Activated CD4-positive, alpha-beta T cell treated with anti-CD3 and anti-CD28 coated beads, Interleukin-2, amount 50 U/mL, for 4 hours (primary cell): Measurements from ENCODE around the gene HACD3.
"Not testable (repeated sequence)": the region's sequence is repeated elsewhere in the genome, so short reads cannot be mapped to it uniquely, and the experiment has no call there.

ENCODE experiments used
- DNase-seq, 2 experiments: peaks; one replicate each; pipeline ENCODE4 v3.0.0-alpha.2; 2020

The HACD3 gene, protein sequence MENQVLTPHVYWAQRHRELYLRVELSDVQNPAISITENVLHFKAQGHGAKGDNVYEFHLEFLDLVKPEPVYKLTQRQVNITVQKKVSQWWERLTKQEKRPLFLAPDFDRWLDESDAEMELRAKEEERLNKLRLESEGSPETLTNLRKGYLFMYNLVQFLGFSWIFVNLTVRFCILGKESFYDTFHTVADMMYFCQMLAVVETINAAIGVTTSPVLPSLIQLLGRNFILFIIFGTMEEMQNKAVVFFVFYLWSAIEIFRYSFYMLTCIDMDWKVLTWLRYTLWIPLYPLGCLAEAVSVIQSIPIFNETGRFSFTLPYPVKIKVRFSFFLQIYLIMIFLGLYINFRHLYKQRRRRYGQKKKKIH

DNA sequence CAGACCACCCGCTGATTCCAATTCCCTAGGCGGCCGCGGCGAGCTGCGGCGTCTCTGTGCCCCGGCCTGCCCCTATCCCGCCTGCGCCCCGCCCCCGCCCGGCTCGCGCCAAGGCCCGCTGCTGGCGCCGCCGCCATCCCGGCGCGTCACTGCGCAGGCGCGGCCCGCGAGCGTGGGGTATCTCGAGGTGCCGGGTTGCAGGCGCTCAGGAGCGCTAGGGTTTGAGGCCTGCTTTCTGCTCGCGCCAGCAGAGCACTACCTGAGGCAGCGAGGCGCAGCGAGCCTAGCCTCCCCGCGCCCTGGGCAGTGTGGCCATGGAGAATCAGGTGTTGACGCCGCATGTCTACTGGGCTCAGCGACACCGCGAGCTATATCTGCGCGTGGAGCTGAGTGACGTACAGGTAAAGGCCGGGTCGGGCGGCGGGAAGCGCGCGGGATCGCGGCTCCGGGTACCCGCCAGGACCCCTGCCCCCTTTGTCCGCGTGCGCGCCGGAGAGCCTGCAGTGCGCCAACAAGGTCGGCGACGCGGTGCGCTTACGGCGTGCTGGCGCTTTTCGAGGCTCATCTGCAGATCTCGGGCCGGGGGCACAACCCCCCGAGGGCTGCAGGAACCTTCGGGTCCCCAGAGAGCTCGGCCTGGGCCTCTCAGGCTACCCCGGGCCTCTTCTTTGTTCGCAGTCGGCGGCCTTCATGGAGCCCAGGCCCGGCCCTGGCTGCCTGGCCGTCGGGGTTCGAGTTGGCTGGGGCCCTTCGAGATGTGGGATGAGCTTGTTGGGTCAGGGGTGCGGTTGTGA, at the start of gene HACD3:
Gene HACD3 (plus strand): TSS at position 146 of the 794 bp plus-strand sequence. CDS start 169 bp downstream, at position 315.
- DNase-seq, result peak; percentile 86 to 89

DNA sequence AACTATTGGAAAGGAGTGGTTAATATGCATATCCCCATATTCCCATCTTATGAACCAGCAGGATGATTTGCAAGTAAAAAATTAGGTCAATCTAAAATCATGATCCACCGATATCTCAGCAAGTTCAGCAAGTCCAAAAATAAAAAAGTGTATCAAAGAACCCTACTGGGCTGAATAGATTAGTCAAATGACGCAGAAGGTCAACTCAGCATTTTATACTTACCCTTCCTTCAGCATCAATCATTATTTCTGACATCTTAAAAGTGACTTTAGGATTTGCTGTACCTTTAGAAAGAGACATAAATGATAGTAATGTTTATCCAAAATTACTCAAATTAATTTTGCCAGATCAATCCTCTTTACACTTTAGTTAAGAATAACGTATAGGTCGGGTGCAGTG, 45.4 kb upstream of the HACD3 start:
- DNase-seq, result no peak

DNA sequence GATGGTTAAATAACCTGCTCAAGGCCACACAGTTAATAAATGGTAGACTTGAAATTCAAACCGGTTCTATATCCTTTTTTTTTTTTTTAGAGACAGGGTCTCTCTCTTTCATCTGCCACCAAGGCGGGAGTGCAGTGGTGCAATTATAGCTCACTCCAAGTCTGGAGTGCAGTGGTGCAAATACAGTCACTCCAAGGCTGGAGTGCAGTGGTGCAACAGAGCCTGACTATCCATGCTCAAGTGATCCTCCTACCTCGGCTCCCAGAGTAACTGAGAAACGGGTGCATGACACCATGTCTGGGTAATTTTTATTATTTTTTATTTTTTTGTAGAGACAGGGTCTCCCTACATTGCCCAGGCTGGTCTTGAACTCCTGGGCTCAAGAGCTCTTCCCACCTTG, 36.2 kb upstream of the HACD3 start:
- DNase-seq, result no peak

DNA sequence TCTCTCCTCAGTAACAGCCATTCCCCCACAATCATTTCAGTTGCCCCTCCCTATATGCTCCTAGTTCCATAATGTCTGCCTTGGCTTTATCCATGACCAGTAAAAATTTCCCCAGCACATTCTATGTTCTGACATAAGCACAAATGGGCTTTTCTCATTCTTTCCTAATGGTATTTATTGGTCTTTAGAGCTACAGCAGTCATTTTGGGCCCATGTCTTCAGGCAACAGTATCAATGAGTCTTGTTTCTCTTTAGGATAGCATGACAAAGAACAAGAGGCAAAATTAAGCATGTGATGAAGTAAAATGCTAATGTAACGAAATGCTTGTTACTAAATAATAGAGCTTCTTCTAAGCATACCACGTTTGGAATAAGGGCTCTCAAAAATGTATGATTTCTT, 20.9 kb upstream of the HACD3 start:
- DNase-seq, result no peak

DNA sequence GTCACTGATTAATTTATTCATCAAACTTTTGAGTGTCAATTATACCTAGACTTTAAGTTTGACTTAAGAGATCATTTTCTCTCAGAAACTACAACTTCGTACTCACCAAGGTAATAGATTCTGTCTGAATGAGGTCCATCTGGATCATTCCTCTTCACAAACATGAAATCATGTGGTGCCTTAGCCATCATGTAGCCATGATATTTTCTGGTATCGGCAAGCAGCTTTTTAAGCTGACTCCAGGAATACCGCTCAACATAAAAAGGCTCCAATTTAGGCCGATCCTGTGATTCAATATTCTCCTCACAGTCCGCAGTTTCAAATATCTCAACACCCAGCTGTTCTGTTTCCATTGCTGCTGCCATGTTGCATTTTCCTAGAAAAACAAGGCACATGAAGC, 18.1 kb upstream of the HACD3 start:
- DNase-seq, result no peak

DNA sequence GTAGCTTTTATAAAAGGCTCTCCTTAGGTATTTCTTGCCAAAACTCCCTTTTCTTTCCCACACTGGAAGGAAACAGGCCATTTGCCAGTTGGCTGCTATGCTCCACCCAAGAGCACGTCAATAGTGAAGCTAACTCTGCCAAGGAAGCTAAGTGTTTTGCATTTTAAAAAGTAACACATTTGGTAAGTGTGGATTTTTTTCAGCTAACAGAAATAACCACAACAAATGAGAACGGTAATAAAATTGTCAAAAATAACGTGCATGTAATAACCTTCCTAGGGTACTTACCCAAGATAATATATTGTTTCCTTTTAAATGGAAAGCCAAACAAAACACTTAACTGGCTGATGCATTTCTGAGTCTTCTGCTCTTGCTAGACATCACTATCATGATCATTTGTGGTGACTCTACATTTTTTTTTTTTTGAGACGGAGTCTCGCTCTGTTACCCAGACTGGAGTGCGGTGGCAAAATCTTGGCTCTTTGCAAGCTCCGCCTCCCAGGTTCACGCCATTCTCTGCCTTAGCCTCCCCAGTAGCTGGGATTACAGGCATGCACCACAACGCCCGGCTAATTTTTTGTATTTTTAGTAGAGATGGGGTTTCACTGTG, 17.4 kb upstream of the HACD3 start:
- DNase-seq, result no peak

DNA sequence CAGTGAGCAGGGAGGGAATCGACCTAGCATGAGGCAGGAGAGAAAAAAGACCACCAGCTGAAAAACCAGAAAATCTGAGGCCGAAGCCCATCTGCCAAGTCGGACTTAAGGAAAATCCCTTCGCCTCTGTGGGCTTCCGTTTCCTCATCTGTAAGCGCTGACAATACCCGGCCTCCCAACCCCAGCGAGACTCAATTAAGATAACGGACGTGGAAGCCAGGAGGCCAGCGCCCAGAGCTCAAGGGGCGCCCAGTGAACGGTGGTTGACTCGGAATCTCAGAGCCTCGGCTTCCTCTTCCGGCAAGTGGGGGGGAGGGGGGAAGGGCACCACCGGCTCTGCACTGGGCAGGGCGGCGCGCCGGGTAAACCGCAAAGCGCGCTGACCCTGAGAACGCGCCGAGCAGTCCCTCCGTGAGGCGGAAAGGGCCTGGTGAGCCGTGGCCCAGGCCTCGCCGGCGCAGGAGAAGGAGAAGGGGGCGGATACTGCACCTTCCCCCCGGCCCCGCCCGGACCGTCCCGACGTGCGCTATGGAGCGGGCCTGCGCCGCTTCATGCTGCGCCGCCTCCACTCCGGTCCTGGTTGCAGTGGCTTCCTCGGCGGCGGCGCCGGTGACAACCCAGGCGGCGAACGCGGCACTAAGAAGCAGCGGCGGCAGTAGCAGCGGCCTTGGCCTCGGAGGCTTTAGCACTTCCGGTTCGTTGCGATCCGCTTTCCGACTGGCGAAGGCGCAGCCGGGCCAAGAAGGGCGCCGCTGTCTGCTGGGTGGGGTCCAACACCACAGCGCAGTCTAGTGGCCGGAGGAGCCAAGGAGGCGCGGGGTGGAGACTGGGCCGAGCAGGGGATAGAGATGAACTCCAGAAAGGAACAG, 13.0 kb upstream of the HACD3 start, which contains the start of gene DPP8:
Gene DPP8 (minus strand): TSS at position 693 of the 869 bp plus-strand sequence. CDS start 5,136 bp downstream, outside the sequence.
- DNase-seq, result peak; percentile 91 to 94

DNA sequence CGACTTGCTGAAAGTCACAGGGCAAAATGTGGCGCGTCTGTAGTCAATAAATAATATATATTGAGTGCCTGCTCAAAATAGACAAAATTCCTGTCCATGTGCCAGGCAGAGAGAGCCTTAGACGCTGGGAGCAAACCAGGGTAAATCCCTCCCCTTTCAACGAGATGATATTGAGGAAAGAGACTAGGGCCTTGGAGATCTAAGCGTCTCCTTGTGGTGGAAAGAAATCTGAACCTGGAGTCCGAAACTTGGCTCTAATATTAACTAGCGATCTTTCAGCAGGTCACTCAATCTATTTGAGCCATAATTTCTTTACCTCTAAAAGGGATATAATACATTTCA, 12.4 kb upstream of the HACD3 start:
- DNase-seq, result no peak

DNA sequence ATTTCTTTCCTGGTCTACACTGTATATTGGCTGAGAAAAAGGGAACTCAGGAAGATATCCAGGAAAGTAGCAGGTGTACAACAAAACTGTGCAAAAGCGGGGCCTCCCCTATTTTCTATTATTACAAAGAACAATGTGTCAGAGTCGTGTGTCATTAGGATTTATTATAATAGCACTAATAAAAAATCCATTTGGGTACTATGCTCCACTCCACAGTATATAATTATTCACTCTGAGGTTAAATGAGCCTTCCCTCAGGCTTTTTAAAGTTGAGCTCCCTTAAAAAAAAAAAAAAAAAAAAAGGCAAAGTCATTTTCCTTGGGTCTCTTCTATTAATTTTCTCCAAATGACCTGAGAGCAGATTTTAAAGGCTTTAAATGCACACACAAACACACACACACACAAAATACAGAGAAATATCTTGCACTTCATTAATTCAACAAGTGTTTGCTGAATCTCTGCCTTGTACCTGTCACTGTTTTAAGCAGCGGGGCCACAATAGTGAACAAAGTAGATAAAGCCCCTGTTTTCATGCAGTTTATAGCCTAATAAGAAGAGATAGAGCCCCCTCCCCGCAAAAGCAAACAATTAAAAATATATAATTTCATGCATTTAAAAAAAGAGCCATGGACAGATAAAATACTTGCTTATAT, 11.5 kb upstream of the HACD3 start:
- no peak for DNase-seq

DNA sequence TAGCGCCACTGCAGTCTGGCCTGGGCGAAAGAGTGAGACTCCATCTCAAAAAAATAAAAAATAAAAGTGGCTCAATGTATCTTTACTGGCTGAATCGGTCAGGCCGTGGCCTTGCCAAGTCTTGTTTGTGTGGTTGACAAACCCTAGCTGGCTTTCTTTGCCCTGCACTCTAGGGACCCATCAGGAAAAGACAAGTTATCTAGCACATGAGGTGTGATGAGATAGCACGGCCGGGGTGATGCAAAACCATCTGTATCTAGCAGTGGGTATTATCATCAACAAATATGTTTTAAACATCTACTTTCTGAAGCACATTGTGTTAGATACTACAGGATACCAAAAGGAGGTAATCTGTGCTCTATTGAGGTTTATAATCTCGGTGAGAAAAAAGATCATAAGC, 8.9 kb upstream of the HACD3 start:
- DNase-seq, result no peak

DNA sequence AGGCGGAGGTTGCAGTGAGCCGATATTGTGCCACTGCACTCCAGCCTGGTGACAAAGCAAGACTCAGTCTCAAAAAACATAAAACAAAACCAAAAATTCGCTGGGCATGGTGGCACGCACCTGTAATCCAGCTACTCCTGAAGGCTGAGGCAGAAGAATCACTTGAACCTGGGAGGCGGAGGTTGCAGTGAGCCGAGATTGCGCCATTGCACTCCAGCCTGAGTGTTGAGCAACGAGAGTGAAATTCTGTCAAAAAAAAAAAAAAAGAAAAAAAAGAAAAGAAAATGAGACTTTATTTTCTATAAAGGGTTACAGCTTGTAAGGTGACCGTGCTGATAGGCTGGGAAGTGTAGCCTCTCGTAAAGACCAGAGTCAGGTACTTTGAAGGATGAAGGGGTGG, 6.0 kb upstream of the HACD3 start:
- DNase-seq, result no peak

DNA sequence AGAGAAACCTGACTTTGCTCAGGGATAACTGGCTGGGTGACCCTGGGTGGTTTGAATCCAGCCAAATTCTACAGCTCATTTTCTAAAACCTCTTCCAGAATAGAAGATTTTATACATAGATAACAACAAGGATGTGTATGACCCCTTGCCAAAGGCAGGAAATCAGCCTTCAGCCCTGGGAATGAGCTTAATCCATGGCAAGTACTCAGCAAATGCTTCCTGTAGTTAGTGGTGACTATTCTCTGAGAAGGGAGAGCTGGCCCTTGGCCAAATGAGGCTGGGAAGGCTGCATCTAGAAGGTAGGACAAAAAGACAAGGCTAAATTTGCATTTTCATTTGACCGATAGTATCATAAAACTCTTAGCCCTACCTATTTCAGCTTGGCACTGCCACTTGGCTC, 4.6 kb upstream of the HACD3 start:
- DNase-seq, result no peak

DNA sequence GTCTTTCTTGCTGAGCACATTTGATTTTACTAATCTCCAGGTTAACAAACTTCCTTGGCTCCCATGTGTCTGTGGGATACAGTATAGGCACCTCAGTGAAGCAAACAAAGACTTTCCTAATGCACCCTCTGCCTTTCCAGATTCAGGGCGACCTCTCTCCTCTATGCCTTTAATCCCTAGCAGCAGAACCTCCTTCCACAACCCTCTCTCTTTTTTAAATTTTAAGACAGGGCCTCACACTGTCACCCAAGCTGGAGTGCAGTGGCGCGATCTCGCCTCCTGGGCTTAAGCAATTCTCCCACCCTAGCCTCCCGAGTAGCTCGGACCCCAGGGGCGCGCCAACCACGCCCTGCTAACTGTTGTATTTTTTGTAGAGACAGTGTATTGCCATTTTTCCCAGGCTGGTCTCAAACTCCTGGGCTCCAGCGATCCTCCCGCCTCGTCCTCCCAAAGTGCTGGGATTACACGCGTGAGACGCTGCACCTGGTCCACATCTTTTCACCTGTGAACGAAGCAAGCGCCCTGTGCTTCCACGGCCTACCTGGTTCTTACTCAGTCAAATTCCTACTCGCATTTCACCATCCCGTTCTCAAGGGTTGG, 1.7 kb upstream of the HACD3 start:
- DNase-seq, result no peak

DNA sequence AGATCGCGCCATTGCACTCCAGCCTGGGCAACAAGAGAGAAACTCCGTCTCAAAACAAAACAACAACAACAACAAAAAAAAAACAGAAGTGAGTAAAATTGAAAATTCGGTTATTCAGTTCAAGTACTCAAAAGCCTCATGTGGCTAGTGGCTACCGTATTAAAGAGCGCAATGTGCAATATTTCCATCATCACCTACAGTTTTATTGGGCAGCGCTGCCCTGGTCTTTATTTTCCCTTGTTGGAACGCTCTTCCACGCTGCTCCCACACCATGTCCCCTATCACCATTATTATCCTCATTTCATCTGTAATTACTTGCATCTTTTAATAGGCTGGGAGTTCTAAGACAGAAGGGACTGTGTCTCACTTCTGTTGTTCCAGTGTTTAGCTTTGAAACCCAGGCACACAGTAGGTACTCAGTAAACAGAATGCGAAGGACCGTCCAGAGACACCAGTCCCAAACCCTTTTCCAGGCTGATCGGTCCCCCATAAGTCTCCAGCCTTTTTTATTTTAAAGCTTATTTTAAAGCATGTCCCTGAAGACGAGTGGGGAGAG, 423 bp upstream of the HACD3 start:
- no peak for DNase-seq

DNA sequence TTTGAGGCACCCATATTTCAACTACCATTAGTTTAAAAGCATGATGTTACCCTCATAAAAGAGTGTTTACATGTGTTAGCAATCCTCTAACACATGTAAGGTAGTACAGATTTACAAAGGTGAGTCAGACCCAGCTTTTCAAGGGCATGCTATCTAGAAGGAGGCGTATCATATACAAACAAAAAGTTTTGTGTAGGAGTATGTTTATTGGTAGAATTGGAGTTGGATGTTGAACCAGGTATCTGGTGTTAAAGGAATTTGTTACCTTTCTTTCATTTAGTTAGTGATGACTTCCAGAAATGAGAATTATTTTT, 2.4 kb downstream of the HACD3 start:
- DNase-seq, result no peak

DNA sequence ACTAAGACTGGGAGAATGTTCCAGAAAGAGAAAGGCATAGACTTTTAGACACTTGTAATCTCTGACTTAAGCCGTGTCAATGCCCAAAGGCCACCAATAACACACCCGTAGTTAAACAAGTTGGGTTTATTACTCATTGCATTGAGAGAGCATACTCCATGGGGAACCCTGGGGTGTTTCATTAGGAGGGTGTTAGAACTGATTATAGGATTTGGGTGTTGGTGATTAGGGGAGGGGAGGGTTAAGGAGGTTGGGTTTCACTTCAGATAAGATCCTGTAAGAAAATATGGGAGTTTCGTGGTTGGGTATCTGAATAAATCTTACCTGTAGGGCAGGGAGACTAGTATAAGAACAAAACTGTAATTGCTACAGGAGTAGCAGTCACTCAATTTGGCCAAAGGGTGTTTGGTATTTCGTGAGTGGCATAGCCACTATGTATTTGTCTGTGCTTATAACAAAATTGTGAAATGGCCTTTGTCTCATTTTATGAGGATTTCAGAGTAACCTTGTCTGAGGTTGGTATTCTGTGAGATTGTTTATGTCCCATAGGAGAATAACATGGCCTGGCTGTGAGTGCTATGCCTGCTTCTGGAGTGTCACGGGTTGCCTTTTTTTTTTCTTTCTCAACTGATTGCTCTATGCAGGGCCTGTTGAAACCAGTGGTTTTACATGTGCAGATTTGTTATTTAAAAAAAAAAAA, 2.9 kb downstream of the HACD3 start:
- DNase-seq, result no peak

DNA sequence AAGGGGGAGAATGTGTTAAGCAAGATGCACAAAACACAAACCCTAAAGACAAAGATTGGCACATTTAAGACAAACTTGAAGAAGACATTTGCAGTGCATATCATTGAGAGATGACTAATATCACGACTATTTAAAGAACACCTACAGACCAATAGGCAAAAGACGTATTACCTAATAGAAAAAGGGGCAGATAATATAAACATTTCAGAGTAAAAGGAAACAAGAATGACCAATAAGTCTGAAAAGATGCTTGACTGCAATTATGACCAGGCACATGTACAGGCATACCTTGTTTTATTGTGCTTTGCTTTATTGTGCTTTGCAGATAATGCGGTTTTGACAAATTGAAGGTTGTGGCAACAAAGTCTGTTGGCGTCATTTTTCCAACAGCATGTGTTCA, 4.9 kb downstream of the HACD3 start:
- no peak for DNase-seq

DNA sequence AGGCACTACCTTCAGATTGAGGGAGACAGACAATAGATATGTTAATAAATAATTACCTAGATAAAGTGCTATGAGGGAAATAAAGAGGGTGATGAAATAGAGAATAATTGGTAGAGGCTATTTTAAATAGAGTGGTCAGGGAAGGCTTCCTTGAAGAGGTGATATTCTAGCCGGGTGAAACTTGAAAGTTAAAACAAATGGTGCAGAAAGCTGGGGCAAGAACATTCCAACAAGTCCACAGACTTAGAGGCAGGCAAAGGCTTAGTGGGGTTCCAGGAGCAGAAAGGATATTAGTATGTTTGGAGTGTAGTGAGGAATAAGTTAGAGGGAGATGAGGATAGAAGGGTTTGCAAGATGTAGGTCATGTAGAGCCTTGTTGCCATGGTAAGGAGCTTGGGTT, 10.1 kb downstream of the HACD3 start:
- DNase-seq, result no peak

DNA sequence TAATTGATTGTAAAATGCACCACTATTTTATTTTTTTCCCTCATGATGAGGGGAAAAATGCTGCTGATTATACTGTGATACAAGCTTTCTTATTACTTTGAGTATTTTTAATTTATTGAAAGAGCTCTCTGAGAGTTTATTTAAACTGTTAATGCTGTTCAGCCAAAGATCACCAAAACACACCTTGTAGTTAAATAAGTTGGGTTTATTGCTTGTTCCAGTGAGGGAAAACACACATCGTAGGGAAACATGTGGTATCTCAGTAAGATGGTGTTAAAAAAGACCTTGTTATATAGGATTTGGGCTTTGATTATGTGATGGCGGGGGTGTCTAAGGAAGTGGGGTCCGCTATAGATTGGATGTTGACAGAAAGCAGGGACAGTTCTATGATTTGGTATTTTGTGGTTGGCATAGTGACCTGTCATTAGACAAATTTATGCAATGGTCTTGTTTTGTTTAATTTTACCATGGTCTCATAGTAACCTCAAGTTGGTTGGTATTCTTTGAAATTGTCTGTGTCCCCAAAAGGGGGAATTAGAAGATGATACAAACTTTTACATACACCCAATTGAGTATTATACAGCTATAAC, 11.1 kb downstream of the HACD3 start:
- no peak for DNase-seq

DNA sequence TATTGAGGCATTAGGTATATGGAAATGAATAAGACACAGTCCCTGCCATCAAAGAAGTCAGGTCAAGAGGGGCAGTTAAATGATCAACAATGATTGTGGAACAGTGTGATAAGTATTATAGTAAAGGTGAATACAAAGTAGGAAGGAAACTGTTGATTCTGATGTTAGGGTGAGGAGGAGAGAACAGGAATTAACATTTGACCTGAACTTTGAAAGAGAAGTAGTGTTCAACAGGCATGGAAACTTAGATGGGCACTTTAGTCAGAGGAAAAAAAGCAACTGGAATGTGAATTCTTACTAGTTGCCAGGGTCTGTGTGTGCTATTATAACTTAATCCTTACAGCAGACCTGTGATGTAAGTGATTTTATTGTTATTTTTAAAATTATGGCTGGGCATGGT, 17.6 kb downstream of the HACD3 start:
- DNase-seq, result no peak

DNA sequence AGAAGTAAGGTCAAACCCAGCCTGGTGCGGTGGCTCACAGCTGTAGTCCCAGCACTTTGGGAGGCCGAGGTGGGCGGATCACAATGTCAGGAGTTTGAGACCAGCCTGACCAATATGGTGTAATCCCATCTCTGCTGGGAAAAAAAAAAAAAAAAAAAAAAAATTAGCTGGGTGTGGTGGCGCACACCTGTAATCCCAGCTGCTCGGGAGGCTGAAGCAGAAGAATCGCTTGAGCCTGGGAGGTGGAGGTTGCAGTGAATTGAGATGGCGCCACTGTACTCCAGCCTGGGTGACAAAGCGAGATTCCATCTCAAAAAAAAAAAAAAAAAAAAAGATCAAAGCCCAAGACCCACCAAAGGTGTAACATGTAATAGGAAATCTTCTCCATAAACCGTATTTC, 19.0 kb downstream of the HACD3 start:
- not testable (repeated sequence) for DNase-seq
